ENCODE data around the gene DLGAP5.

DLGAP5 gene

DNA sequence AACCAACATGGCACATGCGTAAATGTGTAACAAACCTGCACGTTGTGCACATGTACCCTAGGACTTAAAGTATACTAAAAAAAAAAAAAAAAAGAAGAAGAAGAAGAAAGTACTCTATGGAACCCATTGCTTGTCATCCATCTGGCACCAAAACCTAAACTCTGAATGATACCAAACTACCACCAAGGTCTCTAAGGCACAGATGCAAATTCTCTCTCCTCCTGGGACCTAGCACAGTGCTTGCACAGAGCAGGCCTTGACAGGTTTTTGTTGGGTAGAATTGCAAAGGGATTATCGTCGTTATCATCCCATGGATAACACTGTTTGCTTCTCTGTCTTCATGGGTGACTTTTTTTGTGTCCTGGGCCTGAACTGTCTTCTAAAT lies 75.5 kb downstream of the DLGAP5 start:
- in situ Hi-C loops (cut with MboI; ENCODE audit: low sequenced_read_pairs), result no loop called here

DNA sequence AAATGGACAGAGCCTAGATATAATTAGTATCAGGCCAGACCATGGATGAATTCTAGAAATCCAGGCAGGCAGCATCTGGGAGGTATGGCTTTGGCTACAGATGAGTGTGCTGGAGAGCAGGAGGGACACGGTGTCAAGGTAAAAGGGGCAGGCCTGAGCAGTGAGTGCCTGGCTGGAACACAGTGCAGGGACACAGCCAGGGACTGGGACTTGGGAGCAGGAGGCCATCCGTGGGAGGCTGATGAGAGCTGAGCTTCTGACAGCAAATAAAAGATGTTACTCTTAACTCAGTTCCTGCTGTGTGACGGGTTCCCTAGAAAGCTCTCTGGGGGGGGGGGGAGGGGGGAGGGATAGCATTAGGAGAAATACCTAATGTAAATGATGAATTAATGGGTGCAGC lies 75.9 kb downstream of the DLGAP5 start:
- in situ Hi-C loops (cut with MboI; ENCODE audit: low sequenced_read_pairs), result no loop called here

DNA sequence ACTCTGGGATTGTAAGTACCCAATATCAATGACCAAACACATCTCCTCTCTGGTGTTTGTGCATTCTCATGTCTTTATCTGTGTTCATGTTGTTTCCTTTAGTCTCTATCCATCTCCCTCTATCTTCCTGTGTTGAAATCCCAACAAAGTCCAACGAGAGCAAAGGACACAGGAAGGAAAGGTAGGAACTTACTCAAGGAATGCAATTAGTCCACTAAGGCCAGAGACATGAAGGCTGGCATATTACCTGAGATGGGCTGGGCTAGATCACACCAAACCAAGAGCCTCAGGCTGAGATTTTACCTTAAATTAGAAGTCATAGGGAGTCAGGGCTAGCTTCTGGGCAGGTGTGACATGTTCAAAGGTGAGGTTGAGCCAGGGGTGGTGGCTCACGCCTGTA lies 76.7 kb downstream of the DLGAP5 start:
- in situ Hi-C loops (cut with MboI; ENCODE audit: low sequenced_read_pairs), result no loop called here

DNA sequence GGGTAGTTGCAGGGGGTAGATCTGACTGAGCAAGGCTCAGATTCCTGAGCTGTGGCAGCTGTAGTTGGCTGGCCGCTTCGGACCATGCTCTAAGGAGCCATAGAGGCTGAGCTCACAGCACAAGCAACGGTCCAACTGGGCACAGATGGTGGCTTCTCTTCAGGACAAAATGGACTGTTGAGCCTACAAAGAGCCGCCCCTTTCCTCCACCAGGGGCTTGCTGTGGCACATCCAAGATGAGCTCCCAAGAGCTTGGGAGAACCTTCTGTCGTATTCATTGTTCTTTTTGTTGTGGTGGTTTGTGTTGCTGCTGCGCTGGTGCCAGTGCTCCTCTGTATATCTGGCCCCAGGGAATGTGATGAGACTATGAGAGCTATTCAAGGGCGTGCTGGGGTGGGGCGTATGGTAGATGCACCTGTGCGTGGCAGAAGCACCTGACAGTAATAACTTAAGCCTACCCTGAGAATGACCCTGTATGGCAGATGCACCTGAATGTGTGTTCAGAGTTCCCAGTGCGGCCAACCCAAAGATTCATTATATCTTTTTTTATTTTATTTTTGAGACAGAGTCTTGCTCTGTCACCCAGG lies 80.2 kb downstream of the DLGAP5 start:
- in situ Hi-C loops (cut with MboI; ENCODE audit: low sequenced_read_pairs), result no loop called here

DNA sequence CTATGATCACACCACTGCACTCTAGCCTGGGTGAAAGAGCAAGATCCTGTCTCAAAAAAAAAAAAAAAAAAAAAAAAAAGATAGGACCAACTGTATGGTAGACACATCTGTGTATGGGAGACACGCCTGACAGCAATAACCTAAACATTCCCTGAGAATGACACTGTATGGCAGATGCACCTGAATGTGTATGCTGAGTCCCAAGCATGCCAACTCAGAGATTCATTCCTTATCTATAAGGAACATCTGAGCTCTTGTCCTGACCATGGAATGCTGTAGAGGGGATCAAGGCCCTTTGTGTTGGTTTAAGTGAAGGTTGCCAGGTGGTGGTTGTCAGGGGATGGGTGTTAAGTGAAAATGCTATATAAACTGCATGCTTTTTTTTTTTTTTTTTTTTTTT lies 81.5 kb downstream of the DLGAP5 start:
- in situ Hi-C loops (cut with MboI; ENCODE audit: low sequenced_read_pairs), result no loop called here

DNA sequence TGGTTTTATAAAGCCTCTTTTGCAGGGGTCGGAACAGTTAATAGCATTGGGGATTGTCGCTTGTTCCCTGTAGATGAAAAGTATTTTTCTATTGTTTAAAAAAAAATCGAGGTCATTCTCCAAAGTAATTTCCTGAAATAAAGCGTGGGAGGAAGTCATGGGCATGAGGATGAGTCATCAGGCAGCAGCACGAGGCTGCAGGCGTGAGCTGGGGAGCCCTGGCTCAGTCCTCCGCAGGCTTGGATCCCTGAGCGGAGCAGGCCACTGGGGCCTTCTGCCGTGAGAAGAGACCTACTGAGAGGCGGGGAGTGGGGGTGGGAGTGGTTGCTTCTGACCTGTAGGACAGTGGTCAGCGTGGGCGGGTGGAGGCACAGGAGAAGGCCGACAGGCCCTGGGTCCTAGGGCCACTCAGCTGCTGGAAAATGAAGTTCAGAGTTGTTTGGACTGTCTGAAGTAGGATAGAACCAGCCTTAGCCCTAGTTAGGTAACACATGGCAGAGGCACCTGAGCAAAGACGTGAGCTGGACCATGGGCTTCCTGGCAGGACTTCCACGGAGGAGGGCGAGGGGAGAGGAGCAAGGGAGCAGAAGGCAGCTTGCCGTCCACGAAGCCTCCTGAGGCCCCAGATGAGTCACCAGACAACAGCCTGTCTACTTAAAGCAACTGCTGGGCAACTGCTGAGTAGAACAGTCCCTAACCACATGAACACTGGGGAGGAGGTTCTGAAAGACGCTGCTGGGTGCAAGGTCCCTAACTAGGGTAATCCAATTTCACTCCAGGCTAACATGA lies 83.4 kb downstream of the DLGAP5 start:
- in situ Hi-C loops (cut with MboI; ENCODE audit: low sequenced_read_pairs), result no loop called here

DNA sequence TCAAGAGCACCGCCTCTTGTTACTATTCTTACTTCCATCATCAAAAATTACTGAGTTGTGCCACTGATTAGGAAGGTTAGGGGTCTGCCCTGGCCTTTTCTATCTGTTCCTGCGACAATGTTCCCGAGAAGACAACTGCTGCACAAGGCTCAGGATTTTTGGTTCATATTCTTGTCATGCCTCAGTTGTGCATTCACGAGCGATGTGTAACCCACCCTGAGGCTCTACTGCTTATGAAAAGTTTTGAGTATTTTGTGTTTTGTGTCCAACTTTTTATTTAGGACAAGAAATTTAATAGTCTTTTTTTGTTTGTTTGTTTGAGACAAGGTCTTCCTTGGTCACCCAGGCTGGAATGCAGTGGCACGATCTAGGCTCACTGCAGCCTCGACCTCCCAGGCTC lies 85.4 kb downstream of the DLGAP5 start:
- in situ Hi-C loops (cut with MboI; ENCODE audit: low sequenced_read_pairs), result no loop called here

DNA sequence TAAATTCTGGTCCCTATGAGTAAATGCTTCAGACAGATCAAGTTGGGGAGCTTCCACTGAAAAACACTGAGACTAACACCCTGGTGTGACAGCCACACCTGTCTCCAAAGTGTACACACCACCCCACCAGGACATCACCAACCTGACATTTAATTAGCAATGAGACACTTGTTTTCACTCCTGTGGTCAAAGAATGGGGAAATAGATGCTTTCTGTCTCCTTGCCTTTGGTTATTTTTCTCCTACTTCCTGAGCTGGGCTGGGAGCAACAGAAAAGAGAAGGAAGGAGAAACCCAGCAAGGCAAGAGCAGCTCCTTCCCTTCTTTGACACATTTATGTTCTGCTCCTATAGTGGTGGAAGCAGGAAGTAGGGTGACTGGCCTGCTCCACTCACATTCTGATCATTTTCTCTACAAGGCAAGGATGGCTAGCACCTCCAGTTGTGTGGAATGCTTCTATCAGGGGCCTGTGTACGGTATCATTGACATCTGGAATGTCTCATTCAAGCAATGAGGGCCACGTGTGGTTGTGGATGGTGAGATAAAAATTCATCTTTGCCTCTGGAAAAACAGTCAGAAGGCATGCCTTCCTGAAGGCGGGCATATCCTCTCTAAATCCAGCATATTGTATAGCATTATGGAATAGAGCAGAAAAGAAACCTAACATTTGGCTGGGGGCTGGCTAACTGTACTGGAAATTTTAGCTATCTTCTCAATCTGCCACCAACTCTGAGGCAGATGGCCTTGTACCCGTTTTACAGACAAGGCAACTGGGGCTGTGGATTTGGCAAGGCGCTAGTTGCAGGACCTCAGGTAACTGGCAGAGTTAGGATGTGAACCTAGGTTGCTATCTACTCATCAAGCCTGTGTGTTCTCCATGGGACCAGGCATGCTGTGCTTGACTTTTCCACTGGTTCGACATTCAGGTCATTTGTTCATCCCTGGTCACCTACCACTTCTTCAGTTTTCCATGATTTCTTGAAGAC lies 87.1 kb downstream of the DLGAP5 start:
- in situ Hi-C loops (cut with MboI; ENCODE audit: low sequenced_read_pairs), result no loop called here

DNA sequence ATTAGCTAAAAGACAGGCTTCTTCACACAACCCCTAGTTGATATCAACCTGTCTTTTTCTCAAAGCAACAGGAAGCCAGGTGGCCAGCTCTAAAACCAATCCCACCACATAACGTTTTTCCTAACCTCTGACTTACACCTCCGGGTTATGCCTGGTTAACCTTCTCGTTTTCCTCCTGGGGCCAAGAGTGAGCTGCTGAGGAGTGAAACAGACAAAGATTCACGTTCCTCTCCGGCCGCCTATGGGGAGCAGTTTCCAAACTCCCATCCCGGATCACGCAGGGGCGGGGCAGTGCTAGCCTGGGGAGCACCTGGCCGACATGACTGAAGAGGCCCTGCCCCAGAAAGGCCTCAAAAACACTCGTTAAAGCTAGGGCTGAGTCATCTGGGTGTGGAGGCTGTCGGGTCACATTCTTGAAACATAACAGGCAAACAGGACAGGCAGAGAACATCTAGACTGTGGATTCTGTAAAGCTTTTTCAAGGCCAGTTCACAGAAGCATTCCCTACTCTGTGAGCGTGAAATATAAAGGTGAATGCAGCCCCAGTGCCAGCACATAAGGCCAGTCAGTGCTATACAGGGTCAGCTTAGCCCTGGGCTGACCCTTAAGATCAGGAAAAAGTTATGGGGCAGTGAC lies 88.3 kb downstream of the DLGAP5 start:
- in situ Hi-C loops (cut with MboI; ENCODE audit: low sequenced_read_pairs), result no loop called here

DNA sequence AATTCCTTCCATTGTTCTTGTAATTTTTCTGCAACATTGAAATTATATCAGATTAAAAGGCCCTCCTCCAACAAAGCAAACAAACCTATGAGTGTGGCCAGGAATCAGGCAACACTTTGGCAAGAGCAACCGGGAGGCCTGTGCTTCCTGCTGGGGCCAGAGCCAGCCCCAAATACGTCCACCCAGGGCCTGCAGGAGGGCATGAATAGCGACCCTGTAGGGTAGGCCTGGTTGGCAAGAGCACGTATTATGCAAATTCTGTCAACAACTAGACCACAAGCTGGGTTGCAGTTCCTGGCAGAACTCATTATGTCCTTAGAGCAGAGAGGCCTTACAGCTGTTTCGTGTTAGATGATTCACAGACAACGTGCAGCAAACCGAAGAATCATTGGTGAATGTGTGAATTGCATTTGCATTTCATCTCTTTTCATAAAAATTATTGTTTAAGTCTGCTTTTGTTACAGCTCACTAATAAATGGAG lies 89.2 kb downstream of the DLGAP5 start:
- in situ Hi-C loops (cut with MboI; ENCODE audit: low sequenced_read_pairs), result no loop called here

DNA sequence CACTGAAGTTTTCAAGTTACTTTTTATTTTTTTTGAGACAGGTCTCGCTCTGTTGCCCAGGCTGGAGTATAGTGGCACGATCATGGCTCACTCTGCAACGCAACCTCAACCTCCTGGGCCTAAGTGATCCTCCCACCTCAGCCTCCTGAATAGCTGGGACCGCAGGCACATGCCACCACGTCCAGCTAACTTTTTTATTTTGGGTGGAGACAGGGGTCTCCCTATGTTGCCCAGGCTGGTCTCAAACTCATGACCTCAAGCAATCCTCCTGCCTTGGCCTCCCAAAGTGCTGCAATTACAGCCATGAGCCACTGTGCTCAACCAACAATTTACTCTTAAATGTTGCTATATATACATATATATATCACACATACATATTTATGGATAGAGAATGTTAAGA lies 89.7 kb downstream of the DLGAP5 start:
- in situ Hi-C loops (cut with MboI; ENCODE audit: low sequenced_read_pairs), result no loop called here

DNA sequence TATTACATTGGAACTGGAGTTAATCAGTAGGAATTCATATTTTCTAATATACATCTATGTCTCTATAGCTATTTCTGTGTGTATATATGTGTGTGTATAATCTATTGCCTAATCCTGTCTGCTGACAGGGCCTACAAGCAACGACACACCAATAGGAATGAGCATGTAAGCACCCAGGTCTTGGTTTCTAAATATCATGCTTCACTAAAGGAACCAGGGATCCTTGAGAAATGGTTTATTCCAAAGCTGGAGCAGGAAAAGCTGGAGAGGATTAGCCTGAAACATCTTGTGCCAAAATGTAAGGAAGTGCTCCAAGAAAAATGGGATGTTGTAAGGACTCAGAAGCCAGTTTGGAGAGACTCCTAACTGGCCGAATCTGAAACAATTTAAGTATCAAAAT lies 91.6 kb downstream of the DLGAP5 start:
- in situ Hi-C loops (cut with MboI; ENCODE audit: low sequenced_read_pairs), result loop anchor here (10.0 kb wide), 1 partner anchor 55 kb away; no protein-coding TSS in a partner anchor

DNA sequence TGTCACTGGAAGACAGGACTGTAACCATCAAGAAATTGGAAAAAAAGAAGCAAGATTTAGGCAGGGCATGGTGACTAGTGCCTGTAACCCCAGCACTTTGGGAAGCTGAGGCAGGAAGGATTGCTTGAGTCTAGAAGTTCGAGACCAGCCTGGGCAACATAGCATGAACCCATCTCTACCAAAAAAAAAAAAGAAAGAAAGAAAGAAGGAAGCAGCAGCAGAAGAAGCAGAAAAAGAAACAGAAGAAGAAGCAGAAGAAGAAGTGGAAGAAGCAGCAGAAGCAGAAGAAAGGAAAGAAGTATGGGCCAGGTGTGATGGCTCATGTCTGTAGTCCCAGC lies 92.9 kb downstream of the DLGAP5 start:
- in situ Hi-C loops (cut with MboI; ENCODE audit: low sequenced_read_pairs), result loop anchor here (10.0 kb wide), 1 partner anchor 56 kb away; no protein-coding TSS in a partner anchor
